Stimulated activated CD4-positive, alpha-beta T cell treated with anti-CD3 and anti-CD28 coated beads, Interleukin-1b, Interleukin-23, amount 100 ng/mL, for 1 hour (primary cell): ENCODE measurements around the gene YBX2.
A peak's percentile ranks its signal among the peaks of the same experiment; 100 is the strongest.

Experiments used
- DNase-seq, 2 donors: peaks; one replicate each; pipeline ENCODE4 v3.0.0-alpha.2; 2020; ENCODE audit warnings: low read depth in 2 of 2

Gene YBX2

DNA sequence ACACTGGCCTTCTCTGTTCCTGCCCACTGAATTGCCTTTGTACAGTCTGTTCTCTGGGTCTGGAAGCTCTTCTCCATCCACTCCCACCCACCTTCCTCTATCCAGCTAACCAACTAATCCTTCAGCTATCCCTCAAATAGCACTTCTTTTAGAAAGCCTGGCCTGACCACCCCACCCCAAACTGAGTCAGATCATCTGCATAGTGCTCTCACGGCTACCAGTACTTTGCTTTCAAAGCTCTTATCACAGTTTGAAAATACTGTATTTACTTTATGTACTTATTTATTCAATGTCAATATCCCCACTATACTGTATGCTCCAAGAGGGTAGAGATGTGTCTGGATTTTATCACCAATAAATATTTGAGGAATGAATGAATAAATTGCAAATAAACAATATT is 27.7 kb downstream of the YBX2 start:
- no peak for DNase-seq

DNA sequence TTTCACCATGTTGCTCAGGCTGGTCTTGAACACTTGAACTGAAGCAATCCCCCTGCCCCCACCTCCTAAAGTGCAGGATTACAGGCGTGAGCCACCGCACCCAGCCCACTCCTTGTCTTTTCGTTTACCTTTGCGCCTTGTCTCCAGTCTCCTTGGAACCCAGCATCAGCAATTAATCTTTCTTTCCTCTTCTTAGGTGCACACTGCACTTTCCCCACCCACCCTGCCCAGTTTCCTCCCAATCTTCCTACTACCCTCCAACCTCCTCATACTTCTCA is 30.7 kb downstream of the YBX2 start:
- no peak for DNase-seq

DNA sequence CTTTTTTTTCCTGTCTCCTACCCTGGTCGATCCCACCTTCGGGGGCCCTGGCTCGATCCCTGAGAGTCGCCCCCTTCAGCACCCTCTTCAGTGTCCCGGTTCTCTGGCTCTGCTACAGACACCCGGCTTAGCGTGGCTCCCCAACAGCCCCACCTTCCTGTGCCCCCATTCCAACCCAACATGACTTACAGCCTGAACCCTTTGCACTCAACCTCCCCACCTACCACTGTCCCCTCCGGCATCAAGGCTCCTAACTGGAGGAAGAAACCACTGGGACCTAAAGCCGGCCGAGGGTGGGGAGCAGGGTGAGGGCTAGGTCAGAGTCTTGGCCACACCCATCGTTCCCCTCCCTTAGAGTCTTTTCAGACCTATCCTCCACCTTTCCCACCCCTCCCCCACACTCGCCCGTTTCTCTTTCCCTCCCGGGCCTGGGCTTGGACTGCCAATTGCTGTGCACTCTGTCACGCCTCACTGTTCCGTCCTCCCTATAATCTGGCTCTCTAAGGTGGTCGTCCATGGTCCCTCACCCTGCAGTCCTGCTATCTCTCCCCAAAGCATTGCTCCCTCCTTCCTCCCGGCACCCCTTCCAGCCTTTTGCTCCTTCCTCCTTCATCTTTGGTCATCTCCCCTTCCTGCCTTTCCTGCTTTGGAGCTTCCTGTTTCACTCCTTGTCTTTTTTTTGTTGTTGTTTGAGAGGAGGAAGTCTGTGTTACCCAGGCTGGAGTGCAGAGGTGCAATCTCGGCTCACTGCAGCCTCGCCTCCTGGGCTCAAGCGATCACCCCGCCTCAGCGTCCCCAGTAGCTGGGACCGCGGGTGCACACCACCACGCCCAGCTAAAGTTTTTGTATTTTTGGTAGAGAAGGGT is 31.3 kb downstream of the YBX2 start:
- DNase-seq = no peak

- no peak for DNase-seq
Observed at GRCh38 chr17:7262192-7262934, 32.1 kb downstream of the YBX2 start, which contains the start of gene CLDN7. TSS of gene CLDN7 (minus strand) at chr17:7262478. CDS start at chr17:7262043, 435 bp downstream.

- DNase-seq = no peak
Observed at GRCh38 chr17:7261379-7262191, 32.9 kb downstream of the YBX2 start.

GRCh38 chr17:7260651-7261378 is 33.6 kb downstream of the YBX2 start:
- DNase-seq = no peak

GRCh38 chr17:7260151-7260550 is 34.3 kb downstream of the YBX2 start:
- DNase-seq = no peak

- no peak for DNase-seq
Observed at GRCh38 chr17:7259555-7259889, 34.9 kb downstream of the YBX2 start.

GRCh38 chr17:7258731-7259554 is 35.5 kb downstream of the YBX2 start:
- no peak for DNase-seq

GRCh38 chr17:7256766-7257456 is 37.5 kb downstream of the YBX2 start:
- no peak for DNase-seq

GRCh38 chr17:7254511-7254910 is 39.9 kb downstream of the YBX2 start:
- DNase-seq = no peak

DNA sequence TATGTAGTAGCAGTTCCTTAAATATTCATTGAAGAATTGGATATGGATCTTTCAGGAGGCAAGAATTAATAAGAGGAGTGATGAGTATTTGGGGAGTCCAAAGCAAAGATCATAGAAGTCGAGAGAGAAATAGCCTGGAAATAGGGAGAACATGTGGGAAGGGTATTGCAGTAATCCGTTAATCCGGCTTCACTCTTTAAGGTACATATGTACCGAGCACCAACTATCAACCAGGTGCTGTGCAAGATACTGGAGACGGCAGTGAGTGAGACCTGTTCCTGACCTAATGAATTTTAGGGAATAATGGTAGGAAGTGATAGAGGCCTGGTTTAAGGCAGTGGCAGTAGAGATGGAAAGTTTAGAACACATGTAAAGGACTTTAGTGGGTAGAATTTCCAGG is 41.4 kb downstream of the YBX2 start:
- no peak for DNase-seq

DNA sequence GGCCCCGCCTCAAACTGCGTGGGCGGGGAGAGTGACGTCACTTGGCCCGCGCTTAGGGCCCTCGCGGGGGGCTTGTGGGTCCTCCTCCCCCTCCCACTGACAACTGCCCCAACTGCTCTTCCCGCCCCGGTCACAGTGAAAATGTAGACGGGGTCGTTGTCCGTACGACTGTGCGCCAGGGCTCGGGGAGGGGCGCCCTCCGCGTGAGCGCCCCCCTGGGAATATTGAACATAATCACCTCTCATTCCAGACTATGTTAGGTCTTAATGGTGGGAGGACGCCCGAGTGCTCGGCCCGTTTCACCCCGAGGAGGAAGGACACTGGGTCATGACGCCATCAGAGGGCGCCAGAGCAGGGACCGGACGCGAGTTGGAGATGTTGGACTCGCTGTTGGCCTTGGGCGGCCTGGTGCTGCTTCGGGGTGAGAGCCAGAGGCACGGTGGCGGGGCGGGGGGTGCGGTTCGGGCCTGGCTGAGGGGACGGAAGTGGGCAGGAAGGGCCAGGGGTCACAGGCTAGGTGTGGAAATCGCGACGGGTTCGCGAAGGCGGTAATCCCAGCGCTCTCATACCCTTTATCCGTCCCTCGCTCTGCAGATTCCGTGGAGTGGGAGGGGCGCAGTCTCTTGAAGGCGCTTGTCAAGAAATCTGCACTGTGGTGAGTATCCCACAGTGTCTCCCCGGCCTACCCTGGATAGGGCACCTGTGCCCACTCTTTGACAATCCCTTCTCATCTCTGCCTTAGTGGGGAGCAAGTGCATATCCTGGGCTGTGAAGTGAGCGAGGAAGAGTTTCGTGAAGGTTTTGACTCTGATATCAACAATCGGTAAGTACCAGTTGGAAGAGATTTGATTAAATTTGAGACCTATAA is 42.0 kb downstream of the YBX2 start, which contains the start of gene ELP5:
Gene ELP5, plus strand, starts transcription at position 40 of the 868 bp plus-strand sequence. Its CDS starts 336 bp downstream, at position 376.
- DNase-seq = peak; percentile 59 to 68

GRCh38 chr17:7251661-7252175 is 42.7 kb downstream of the YBX2 start, which contains the start of gene CTDNEP1:
TSS of gene CTDNEP1 (minus strand) at chr17:7251734. CDS start at chr17:7251296, 438 bp downstream.
- DNase-seq = peak; percentile 95 to 99

DNA sequence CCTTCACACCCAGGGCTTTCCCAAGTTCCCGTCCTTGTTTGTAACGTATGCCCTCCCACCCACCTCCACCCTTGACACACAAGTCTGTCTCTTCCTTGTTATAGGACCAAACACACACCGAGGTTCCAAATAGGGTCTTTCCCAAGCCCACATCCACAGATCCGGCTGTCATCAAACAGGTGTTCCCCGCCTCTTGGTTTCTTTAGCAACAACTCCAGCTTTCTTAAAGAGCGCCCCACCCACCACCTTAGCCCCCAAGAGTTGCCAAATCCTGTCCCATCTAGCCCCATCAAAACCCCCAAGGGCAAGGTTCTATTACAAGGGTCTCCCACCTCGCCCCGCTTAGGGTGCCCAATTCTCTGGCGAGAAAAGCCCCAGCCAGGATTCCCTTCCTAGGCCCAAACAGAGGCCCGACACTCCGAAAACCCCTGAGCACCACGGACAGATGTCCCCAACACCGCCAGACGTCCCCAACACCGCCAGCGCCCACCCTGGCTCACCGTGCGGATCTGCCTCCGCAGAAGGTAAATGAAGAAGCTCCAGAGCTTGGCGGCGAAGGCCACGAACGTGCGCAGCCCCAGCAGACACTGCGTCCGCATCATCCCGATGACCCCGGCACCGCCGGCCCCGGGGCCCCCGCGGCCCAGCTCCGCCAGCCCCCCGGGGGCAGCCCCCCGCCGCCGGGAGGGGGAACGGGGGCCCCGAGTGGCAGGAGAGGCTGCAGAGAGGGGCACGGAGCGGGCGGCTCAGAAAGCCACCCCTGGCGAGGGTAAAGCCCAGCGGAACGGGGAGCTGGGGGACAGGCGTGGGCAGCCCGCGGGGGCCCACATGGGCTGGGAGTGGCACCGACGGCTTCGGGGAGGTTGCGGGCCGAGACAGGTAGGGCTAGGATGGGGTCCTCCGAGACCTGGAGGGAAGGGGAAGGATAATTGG is 43.5 kb downstream of the YBX2 start:
- no peak for DNase-seq

DNA sequence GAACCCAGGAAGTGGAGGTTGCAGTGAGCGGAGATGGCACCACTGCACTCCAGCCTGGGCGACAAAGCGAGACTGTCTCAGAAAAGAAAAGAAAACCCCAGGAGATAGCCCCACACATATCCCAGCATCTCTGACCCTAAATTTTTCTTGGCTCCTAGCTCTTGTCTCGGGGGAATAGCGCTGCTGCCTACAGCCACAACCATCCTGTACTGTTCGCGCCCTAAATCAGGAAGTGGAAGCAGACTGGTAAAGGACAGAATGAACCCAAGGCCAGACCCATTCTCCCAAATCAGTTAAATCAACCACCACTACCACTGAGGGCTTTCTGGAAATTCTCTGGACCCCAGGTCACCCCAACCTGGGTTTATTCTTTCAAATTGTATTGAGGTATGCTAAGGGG is 44.6 kb downstream of the YBX2 start:
- no peak for DNase-seq

DNA sequence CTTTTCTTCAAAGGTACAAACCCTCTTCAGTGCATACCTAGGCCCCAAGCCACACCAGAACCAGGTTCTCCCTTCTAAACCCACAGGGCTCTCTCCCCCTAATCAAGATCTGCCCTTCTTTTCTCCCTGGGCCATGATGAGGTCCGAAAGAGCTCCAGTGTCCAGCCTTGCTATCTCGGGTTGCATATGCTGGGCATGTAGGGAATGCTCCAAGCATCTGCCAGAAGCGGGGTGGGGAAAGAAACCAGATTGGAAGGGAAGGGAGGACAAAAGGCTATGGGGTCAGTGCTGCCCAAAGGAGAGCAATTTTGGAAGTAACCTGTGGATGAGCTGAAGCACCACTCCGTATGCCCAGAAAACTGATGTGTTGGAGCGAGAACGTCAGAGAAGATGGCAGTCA is 45.2 kb downstream of the YBX2 start:
- DNase-seq = no peak

DNA sequence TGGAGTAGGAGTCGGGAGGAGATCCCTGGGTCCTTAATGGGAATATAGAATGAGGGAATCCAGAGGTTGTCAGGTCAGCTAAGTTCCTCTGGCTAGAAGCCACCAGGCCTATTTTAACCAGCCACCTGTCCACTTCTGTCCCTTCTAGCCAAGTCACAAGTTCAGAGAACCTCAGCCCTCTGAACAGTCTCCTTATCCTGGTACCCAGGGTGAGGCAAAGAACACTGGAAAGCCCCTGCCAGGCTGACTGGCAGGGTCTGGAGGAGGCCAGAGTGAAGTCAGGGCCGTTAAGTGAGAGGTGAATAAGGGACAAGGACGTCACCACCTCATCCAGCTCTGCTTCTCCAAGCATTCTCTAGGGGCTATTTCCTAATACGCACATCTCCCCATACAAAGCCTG is 45.6 kb downstream of the YBX2 start:
- DNase-seq = no peak
